ENCODE results near the gene UBE2O.

- TF ChIP-seq CTCF (IDR thresholded peaks at IDR 0.05; ENCODE audit: low read depth, low read length): peak; percentile 92
- TF ChIP-seq EZH2phosphoT487 (IDR thresholded peaks at IDR 0.05; ENCODE audit: low read depth): no peak
These were observed 44.7 kb downstream of the UBE2O start for GRCh38 chr17:76408037-76408849.
